Globus pallidus (tissue), 1 donor: ENCODE results near the gene RBMS3.
"Not testable (repeated sequence)": the region's sequence is repeated elsewhere in the genome, so short reads cannot be mapped to it uniquely, and the experiment has no call there.

Experiments used
- DNase-seq: peaks from one replicate; pipeline ENCODE4 v3.0.0-alpha.2; 2015; ENCODE audit warnings: low spot score

The RBMS3 gene

GRCh38 chr3:29618395-29619282 lies 337.8 kb downstream of the RBMS3 start:
- DNase-seq: peak; percentile 38

GRCh38 chr3:29619676-29620075 lies 338.8 kb downstream of the RBMS3 start:
- DNase-seq: no peak

GRCh38 chr3:29627136-29628117 lies 346.6 kb downstream of the RBMS3 start:
- DNase-seq: no peak

- no peak for DNase-seq
Measured at GRCh38 chr3:29628795-29629194, 347.9 kb downstream of the RBMS3 start.

DNA sequence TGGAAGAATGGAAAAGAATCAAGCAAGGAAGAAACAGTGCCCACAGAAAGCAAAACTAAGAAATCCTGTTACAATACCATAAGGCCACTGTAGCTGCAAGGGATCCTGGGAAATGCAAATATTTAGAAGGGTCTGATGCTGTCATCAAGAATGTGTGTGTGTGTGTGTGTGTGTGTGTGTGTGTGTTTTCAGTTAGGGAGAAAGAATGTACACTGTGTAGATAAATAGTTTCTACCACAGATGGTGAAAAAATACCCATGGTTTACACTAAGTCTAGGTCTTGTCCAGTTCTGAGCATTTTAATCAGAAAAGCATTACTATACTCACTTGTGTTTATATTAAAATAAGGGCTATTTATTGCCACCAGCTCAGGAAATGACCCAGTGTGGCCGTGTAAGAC lies 355.0 kb downstream of the RBMS3 start:
- no peak for DNase-seq

- DNase-seq: no peak
Measured at GRCh38 chr3:29637068-29637467, 356.2 kb downstream of the RBMS3 start.

- no peak for DNase-seq
Measured at GRCh38 chr3:29639578-29640290, 358.9 kb downstream of the RBMS3 start.

DNA sequence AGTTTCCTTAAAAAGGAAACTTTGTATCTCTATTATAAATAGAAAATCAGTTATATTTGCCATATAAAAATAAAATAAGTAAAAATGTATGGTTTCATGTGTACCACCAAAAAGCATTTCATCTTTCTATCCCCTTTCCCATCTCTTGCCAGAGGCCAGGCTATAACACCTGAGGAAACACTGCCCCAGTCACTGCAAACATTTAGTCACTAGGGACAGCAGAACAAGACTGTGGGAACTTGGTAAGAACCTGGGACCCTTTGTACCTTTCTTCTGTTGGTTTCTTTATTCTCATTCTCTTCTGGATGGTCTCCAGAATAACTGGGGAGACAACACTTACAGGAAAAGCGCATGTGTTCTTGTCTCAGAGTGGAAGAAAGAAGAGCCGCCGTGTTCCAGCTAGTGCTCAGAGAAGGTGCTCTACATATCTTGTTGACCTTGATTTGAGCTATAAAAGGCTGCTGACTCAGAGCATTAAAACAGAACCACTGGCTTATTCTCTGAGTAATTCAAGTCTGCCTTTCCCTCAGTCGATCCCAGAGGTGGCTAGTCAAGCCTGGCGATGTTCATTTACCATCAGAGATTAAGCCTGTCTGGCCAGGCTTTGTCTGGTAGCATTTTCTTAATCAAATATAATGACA lies 361.6 kb downstream of the RBMS3 start:
- no peak for DNase-seq

GRCh38 chr3:29643034-29643425 lies 362.2 kb downstream of the RBMS3 start:
- DNase-seq: no peak

- no peak for DNase-seq
Measured at GRCh38 chr3:29644261-29644660, 363.4 kb downstream of the RBMS3 start.

- DNase-seq: no peak
Measured at GRCh38 chr3:29644956-29645636, 364.2 kb downstream of the RBMS3 start.

- no peak for DNase-seq
Measured at GRCh38 chr3:29646043-29646442, 365.2 kb downstream of the RBMS3 start.

DNA sequence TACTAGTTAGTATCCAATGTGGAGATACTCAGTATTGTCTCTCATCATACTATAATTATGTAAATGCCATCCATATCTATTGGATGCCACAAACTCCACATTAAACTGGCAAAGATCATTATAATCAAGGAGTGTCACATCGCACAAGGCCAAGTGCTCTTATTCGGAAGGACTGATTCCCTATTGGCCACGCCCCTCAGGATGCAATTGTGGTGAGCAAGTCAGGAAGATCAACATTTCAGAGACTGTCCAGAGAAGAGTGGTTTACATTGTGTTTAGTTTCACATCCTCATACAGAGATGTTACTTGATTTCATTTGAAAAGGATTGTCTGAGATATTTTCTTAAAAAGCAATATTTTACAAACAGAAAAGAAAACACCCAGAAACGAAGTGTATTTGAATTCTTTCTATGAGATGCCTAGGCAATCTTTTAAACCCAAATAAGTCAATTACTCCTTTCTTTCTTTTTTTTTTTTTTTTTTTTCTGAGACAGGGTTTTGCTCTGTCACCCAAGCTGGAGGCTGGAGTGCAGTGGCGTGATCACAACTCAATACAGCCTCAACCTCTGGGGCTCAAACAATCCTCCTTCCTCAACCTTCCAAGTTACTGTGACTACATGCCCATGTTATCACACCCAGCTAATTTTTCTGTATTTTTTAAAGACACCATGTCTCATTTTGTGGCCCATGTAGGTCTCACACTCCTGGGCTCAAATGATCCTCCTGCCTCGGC lies 369.1 kb downstream of the RBMS3 start:
- peak; percentile 46 for DNase-seq

DNA sequence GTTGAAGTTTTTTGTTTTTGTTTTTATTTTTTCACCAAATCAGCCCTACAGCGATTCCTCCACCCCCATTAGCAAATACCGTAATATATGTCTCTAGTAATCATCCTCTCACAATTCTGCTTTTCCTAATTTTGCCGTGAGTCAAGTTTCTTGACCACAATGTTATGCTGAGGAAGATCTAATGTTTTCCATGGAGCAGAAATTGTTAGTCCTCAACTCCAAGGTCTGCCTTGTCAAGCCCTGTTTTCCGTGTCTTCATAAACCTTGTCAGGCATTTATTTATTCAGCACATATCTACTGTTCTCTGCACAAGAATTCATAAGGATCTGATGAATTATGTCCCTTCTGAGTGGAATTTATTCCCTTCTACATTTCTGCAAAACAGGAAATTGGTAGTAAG lies 372.8 kb downstream of the RBMS3 start:
- no peak for DNase-seq

- no peak for DNase-seq
Measured at GRCh38 chr3:29655015-29655747, 374.3 kb downstream of the RBMS3 start.

DNA sequence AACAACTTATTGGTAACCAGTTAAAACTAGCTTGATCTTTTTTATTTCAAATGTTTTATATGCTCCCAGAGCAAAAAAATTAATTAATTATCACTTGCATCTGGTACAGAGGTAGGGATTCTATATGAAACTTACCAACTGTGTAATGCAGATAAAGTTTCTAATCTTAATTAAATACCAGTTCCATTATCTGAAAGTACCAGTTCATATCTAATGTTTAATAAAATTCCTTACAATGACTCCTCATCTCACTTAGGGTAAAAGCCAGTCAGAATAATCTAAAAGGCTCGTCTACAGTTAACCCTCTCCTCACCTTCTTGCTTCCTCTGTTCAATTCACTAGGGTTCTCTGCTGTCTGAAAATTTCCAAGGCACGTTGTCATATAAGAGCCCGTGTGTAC lies 384.8 kb downstream of the RBMS3 start:
- DNase-seq: no peak

- DNase-seq: no peak
Measured at GRCh38 chr3:29668233-29668632, 387.4 kb downstream of the RBMS3 start.

DNA sequence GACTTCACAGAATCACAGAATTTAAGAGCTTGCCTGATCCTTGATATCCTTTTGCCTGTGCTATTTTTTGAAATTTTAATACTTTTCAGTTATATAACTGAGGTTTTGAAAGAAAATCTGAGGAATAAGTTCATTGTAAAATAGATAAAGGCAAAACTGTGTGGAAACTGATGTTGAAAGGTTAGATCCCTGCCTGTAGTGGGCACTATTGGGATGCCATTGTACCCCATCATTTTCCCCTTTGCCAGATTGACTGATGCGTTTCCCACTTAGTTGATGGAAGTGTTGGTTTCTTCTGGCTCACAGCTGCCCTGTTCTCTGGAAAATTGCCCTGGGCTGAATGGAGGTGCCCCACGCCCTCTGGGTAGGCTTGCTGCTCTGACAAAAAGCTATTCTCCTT lies 387.9 kb downstream of the RBMS3 start:
- no peak for DNase-seq

- not testable (repeated sequence) for DNase-seq
Measured at GRCh38 chr3:29670476-29670875, 389.6 kb downstream of the RBMS3 start.

GRCh38 chr3:29677421-29677820 lies 396.6 kb downstream of the RBMS3 start:
- no peak for DNase-seq
